ENCODE measurements around the gene GLT6D1.
"Not testable (repeated sequence)": the region's sequence is repeated elsewhere in the genome, so short reads cannot be mapped to it uniquely, and the experiment has no call there.

GLT6D1 gene, protein sequence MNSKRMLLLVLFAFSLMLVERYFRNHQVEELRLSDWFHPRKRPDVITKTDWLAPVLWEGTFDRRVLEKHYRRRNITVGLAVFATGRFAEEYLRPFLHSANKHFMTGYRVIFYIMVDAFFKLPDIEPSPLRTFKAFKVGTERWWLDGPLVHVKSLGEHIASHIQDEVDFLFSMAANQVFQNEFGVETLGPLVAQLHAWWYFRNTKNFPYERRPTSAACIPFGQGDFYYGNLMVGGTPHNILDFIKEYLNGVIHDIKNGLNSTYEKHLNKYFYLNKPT

DNA sequence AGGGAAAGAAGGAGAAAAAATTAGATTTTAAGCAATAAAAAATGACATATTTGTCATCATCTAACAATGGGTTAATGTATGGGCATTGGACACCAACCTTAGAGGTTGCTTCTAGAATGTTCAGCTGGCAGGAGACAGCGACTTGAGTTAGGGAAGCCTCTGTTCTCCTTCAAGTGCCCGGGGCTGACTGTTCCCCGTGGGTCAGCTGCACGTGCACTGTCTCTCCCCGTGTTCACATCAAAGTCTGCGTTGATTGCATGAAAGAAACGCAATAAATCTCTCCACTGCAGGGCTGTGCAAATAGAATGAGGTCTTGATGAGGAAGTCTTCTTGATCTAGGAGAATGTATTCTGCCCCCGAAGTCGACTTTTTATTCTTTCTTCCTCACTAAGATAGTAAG lies at the start of gene GLT6D1:
GLT6D1 (minus strand) TSS at position 345 of the 400 bp plus-strand sequence. CDS start 353 bp downstream, outside the sequence.
- DNase-seq (ENCODE audit: low spot score) = no peak

DNA sequence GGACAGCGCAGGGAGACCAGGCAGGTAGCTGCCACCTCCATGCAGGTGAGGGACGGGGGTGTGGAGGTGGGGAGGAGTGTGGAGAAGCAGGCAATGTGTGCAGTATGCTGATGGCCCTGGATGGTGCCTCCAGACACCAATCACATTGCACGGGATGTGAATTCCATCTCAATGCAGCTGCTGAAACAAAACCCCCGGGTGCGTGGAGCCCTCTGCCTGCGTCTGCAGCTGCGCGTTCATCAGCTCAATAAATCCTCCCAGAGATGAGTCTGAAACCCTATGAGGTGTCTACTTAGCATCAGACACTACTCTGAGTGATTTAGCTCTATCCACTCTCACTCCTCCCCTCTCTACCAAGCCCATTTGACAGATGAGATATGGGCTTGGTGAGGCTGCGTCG lies 49.7 kb upstream of the GLT6D1 start:
- no peak for DNase-seq (ENCODE audit: low spot score)

DNA sequence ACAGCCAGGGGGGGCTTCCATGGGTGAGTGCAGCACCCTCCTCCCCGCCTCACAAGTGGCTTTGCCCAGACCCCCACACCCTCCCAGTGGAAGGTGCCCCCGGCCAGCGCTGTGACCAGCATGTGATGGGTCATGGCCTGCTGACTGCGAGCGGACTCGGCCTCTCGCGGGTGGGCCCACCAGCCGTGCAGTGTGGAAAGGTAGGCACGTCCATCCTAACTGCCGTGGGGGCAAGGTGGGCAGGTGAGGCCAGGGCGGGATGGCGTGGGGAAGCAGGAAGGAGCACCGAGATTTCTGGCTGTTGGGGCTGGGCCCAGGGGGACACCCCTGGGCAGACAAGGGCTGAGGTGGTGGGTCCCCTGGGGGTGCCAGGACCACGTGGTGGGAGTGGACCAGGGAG lies 47.9 kb upstream of the GLT6D1 start:
- DNase-seq (ENCODE audit: low spot score) = no peak

DNA sequence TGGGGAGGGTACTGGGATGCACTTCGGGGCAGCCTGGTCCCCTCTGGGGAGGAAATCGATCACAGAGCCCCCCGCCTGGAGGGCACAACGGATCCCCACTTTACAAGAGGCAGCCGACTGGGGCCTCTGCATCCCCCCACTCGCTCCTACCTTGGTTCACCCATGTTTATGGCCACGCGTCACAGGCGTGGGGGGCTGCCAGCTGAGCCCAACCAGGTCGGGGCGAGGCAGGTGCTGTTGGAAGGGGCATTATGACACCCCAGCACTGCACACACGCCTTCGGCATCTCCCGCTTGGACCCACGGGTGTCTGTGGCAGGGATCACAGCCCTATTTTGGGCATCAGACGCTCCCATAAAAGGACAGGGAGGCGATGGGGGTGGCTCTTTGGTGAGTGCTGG lies 45.4 kb upstream of the GLT6D1 start:
- no peak for DNase-seq (ENCODE audit: low spot score)

DNA sequence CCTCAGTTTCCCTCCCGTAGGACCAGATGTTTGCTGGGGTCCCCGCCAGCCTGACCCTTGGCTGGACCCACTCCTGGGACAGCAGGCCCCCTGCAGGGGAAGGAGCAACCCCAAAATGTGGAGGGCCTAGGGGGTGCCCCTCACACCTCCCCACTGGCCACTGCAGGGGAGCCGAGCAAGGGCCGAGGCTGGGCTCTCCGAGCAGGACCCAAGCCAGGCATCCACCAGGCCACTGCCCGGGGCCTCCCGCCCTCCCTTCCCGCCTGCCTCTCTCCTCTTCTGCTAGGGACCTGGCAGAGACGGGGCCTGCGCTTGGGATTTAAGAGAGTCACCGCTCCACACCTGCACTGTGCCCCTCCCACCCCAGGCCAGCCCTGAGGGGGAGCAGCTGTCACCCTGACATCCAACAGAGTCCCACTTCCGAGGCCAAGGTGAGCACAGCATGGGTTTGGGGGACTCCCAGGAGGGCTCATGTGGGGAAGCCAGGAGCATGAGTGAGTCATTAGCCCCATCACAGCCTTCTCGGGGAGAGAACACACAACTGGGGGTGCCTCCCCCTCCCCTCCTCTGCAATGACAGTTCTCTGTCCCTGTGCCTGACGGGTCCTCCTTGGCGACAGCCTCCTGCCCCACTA lies 44.2 kb upstream of the GLT6D1 start:
- DNase-seq (ENCODE audit: low spot score) = no peak

DNA sequence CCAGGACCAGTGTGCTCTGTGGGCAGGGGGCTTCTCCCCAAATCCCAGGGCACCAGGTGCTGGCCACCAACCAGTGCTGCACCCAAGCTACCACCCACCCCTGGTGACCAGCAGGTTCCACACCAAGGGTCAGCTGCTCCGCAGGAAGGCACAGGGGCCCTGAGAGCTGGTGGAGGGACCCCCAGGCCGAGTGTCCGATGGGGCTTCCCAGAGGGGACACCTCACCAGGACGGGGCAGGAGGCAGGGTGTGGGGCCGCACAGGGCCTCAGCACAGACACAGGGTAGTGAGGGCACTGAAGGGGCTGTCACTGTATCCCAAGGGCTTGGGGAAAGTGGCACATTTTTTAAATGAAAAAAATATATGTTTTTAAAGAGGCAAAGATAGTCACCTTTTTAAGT lies 41.8 kb upstream of the GLT6D1 start:
- no peak for DNase-seq (ENCODE audit: low spot score)

DNA sequence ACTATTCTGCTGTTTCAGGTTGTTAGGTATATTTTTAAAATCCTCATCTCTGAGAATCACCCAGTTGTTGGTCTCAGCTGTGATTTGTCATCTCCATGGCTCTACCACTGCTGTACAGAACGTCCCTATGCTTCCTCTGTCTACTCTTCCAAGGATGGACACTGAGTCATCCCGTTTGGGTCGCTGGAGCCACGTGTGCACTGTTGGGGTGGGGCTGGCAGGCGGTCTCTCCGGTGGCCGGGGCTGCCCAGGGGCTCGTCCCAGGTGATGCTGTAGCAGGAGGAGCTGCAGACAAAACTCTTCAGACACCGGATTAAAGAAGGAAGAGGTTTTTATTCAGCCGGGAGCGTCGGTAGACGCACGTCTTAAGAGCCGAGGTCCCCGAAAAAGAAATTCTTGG lies 40.7 kb upstream of the GLT6D1 start:
- DNase-seq (ENCODE audit: low spot score) = no peak

DNA sequence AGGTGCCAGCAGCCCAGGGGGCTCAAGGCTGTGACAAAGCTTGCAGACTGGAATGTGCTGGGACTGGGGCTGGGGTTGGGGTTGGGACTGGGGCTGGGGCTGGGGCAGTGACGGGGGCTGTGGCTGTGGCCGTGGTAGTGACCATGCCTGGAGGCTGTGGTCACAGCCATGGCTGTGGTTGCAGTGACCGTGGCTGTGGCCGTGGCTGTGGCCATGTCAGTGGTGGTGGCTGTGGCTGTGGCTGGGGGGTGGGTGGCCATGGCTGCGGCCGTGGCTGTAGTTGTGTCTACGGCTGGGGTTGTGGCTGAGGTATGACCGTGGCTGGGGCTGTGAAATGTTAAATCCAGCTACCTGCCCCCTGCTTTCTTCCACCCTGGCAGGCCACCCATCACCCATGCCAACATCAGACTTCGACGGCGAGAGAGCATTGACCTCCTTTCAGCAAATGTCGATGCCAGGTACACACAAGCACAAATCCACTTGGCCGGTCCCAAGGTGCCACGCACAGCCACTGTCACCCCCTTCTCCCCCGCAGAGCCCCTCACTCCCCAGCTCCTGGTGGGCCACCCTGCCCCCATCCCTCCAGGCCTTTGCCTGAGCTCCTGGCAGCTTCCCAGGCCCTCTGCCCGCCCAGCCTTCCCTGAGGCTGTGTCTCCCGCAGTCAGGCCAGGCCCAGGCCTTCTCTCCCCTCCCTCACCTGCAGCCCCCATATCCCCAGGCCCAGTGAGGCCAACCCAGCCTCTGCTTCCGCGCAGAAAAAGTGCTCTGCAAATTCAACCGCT lies 39.1 kb upstream of the GLT6D1 start:
- no peak for DNase-seq (ENCODE audit: low spot score)

DNA sequence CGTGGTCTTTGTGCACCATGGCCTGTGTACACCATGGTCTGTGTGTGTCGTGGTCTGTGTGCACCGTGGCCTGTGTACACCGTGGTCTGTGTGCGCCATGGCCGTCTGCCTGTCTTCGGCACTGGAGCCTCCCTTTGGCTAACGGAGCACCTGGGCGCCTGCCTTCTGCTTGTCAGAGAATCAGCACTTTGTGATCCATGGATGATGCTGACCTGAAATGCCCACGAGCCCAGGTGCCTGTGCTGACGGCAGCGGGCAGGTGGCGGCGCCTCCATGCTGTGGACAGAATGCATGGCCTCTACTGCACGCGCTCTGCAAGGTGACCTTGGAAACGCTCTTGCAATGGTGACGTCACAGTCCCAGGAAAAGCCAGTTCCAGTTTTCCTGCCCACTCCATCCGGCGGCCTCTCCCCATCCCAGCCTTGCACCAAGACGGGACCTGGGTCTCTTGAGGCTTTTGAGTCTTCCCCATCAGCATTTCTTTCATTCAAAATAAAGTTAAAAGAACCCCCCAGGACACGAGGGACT lies 38.4 kb upstream of the GLT6D1 start:
- DNase-seq (ENCODE audit: low spot score) = no peak

DNA sequence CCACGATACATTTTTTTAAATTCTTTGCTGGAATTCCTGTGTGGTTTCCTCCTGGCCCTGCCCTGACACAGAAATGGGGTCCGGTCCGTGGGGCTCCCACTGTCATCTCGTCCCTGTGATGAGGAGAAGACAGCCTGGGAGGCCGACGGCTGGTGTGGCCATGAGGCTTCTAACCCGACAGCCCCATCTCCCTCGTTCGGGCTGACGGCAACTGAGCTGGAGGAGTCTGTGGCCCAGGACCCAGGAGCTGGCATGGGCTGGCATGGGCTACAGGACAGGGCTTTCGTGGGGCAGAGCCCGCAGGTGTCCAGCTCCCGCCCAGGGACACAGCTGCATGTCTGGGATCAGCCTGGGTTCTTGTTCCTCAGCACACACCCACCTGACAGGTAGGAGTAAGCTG lies 37.6 kb upstream of the GLT6D1 start:
- DNase-seq (ENCODE audit: low spot score) = no peak

DNA sequence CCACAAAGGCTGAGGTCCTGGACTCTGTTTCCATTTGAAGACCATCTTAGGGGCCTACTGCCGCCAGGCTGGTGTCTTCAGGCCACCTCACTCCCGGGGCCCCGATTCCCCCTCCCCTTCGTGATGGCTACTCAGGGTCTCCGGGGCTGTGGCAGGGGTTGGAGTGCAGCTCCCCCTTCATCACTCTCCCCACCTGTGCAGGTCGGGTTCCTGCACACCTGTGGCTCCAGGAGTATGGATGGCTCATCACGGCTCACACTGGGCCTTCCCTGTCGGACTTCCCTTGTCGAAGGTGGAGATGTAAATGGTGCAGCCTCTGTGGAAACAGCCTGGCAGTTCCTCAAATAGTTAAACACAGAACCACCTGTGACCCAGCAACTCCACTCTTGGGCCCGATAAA lies 35.6 kb upstream of the GLT6D1 start:
- no peak for DNase-seq (ENCODE audit: low spot score)

DNA sequence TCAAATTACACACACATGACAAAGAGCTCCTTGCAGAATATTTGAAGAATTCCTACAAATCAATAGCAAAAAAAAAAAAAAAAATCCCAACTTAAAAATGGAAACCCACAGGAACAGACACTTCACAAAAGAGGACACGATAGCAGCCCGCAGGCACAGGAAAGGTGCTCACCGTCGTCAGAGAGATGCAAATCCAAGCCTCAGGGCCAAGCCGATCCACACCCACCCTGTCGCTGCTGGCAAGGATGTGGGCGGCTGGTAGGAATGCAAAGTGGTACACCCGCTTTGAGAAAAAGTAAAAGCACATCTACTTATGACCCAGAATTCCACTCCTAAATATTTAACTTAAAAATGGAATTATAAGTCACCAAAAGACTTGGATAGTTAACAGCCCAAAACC lies 34.6 kb upstream of the GLT6D1 start:
- DNase-seq (ENCODE audit: low spot score) = no peak

DNA sequence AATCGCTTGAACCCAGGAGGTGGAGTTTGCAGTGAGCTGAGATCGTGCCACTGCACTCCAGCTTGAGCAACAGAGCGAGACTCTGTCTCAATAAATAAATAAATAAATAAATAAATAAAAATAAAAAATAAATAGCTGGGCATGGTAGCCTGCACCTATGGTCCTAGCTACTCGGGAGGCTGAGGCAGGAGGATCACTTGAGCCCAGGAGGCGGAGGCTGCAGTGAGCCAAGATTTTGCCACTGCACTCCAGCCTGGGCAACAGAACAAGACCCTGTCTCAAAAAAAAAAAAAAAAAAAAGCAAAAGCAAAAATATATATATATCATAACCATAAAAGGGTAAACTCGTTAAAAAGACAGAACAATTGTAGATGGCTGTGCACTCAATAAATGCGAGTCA lies 33.4 kb upstream of the GLT6D1 start:
- DNase-seq (ENCODE audit: low spot score) = not testable (repeated sequence)

DNA sequence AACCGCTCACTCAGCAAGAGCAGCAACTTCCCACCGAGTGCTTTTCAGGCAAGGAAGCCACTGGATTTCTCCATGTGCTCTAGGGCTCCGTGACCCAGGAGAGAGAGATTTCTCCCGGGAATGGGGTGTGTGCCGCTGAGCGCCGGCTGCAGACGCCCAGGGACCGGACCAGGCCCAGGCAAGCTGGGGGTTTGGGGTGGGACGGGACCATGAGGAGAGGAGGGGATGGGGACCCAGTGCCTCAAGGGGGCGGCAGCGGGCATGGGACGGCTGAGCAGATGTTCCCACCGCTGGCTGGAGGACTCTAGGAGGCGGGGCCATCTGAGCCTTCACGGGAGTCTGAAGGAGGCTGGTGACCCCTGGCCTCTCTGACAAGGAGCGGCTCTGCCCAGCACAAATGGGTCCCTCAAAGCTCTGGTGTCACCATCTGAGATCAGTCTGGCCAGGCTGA lies 32.3 kb upstream of the GLT6D1 start:
- no peak for DNase-seq (ENCODE audit: low spot score)

DNA sequence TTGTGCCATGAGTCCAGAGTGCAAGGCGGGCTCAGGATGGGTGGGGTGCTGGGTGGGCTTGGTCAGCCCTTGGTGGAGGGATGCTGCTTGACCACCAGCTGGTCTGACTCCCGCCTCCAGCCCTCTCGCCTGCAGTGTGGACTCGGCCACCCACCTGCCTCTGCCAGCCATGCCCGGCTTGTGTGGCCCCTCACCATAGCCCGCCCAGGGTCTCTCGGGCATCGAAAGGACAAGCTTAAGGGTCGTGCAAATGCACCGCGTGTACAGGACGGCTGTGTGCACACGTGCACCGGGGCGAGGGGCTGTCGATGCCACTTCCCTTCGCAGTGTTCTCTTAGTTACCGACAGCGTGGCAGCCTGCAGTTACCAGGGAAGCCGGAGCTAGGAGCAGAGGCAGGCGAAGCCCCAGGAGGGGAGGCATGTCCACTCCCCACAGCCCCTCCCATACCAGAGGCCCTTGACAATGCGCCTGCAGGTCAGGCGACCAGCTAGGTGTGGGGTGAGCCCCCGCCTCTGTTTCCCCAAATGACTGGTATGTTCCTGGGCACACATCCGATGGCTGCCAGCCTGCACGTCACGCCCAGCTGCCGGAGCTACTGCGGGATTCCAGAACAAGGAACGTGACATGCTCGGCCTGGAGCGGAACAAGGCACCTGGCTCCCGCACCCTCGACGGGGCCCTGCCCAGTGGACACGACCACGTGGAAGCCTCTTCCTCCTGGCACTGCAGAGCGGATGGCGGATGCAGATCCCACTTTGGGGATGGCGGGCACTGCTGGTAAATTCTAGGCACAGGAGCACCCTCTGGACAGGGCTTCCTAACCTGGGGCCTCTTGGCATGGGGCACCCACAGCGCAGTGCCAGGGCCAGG lies 31.6 kb upstream of the GLT6D1 start:
- no peak for DNase-seq (ENCODE audit: low spot score)

DNA sequence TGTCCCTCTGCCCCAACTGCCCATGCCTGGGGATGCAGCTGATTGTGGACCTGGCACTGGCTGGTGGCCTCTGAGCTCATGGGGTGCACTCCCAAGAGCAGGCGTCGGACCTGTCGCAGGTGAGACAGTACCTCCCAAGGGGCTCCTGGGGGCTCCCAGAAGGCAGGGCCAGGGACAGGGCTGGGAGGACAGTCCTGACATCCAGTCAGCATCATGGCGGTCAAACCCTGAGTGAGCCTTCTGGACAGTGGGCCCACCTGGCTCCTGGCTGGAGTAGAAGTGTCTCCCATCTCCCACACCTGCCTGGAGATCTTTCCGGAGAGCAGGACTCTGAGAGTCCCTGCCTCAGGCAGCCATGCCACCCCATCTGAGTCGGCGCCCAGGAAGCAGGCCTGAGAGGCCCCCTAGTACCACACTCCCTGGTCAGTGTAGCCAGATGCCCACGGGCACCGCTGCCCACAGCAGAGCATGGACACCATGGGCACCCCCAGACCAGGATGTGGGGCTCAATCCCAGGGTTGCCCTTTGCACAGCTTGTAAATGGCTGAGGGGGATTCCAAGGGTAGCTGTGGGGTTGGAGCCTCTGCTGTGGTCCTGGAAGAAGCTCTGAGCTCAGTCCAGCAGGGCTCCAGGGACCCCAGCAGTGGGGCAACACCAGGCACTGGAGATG lies 30.4 kb upstream of the GLT6D1 start:
- no peak for DNase-seq (ENCODE audit: low spot score)

DNA sequence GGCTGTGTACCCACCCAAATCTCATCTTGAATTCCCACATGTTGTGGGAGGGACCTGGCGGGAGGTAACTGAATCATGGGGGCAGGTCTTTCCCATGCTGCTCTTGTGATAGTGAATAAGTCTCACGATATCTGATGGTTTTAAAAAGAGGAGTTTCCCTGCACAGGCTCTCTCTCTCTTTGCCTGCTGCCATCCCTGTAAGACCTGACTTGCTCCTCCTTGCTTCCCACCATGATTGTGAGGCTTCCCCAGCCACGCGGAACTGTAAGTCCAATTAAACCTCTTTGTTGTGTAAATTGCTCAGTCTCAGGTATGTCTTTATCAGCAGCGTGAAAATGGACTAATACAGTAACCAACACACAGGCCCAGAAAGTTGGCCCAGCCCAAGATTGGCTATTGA lies 29.7 kb upstream of the GLT6D1 start:
- DNase-seq (ENCODE audit: low spot score) = not testable (repeated sequence)

DNA sequence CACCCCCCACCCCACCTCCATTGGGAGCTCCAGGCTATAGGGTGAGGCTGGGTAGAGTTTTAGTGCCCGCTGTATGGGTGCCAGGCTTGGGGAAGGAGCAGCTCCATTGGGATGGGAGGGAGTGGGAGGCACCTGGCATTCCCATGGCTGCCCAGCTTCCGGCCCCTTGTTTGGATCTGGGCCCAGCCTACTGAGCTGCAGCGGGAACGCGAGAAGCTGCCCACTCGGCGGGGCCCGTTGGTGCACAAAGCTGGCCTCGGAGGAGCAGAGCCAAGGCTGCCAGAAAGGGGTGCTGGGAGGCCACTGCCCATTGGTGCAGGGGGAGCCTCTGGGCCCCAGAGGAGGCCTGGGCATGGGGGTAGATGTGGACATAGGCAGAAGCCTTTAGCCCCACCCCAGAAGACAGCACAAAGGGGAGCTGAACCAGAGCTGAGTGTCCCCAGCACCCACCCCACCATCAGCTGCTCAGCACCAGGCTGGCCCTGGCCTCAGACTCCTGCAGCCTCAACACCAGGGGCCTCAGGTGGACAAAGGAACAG lies 28.2 kb upstream of the GLT6D1 start:
- no peak for DNase-seq (ENCODE audit: low spot score)

DNA sequence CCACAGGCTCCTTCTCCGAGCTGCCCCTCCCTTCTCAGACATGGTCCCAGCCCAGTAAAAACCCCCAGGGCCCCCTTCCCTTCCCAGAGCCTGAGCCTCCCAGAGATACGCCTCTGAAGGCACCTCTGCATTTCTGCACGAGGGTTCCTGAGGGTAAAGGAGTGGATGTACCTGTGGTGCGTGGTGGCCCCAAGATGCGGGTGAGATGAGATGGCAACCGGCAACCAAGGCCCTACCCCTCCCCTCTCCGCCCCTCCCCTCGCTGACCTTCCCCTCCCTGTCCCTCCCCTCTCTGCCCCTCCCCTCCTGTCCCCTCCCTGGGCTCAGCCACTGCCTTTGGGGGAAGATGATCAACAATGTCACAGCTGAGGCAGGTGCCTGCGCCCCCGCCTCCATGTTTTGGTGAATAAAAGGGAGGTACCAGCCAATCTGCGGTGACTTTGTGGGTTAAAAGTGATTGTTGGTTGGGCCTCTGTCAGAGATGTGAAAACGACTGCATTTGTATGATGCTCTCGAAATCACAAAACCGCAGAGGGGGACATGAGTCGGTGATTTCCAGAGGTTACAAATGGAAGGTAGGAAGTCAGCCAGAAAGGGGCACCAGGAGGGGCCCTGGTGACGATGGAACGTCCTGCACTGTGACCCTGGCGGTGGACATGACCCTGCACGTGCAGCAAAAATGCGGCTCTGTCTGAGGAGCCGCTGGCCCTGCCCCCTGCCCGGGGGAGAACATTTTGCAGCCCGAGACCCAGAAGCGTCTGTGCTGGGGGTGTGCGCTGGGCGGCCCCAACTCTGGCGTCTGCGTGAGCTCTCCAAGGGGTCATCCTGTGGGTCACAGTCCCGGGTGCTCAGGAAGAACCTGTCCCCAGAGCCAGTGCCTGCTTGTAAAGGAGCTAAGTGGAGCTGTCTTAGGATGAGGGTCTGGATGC lies 27.5 kb upstream of the GLT6D1 start:
- no peak for DNase-seq (ENCODE audit: low spot score)

DNA sequence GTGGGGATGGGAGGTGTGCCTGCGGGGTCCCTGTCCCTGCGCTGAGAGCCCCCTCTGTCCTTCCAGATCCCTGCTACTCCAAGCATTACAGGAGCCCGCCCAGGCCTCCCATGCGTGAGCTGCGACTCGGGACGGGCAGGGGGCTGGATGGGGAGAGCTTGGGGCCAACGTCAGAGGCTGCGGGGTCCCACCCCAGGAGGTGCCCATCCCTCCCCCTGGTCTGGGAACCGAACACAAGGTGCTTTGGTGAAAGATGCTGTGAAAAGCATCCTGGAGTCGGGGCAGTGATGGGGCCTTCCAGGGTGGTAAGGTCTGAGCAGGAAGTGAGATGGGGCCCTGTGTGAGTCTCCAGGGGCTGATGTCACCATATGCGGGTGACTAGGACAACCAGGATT lies 26.5 kb upstream of the GLT6D1 start:
- no peak for DNase-seq (ENCODE audit: low spot score)

Measured in cerebellar cortex (tissue), 1 donor.